HCT116 (cell line): Measurements from ENCODE around the gene EXOC4. TPM values are rescaled to one million over a fixed set of nuclear protein-coding genes. Genes with fewer than 3 reads are reported as not detected.
"Not testable (repeated sequence)": the region's sequence is repeated elsewhere in the genome, so short reads cannot be mapped to it uniquely, and the experiment has no call there.

ENCODE experiments used
- ATAC-seq: fragments of 200-7000 bp; cut with Tn5 transposase; 2 replicates; pipeline ENCODE4 v1.9.1; 2020; ENCODE audit warnings: mild to moderate bottlenecking, moderate library complexity
- BruUV-seq: library from RNA; stranded (reverse); fragments of 400-500 nt; replicated peaks from 2 replicates; lab custom pipeline; 2021; lab: Mats Ljungman, UMichigan
- CTCF ChIA-PET: fragments of 300-600 bp; sonication (Branson Sonifier 250); formaldehyde crosslinking; loops from one replicate; lab custom pipeline; 2021; ENCODE audit warnings: antibody characterized with exemption; lab: Charles Lee
- POLR2A ChIA-PET: fragments of 300-600, 350-600 bp; sonication (Branson Sonifier 250); formaldehyde crosslinking; loops from one replicate; lab custom pipeline; 2021; ENCODE audit warnings: antibody characterized with exemption; lab: Charles Lee
- RAD21 ChIA-PET, 2 experiments: fragments of 300-600 bp; sonication (Branson Sonifier 250); formaldehyde crosslinking; loops; one replicate each; lab custom pipeline; 2023; ENCODE audit warnings: low total read pairs in 2 of 2; ENCODE audit not compliant: uncharacterized antibody in 2 of 2, unreplicated experiment in 2 of 2, low non-redundant PET in 1 of 2; lab: Charles Lee
- DNase-seq: peaks from one replicate; pipeline ENCODE4 v3.0.0-alpha.2; 2010; ENCODE audit warnings: low read depth, low spot score
- H2AFZ ChIP-seq: fragments of 200-600 bp; shearing (Covaris generic), sonication (generic); 2 replicates; pipeline ENCODE4 v1.6.1; 2017; ENCODE audit warnings: low read depth, mixed run types, mixed read lengths, antibody characterized with exemption, low read length; ENCODE audit not compliant: poor library complexity, severe bottlenecking
- H3K27ac ChIP-seq: 2 replicates; pipeline ENCODE4 v1.5.1; 2012; ENCODE audit warnings: low read depth, low read length
- H3K27me3 ChIP-seq: fragments of 200-600 bp; sonication (generic); 2 replicates; pipeline ENCODE4 v1.6.1; 2016; ENCODE audit warnings: mixed run types, low read length, mixed read lengths; ENCODE audit not compliant: insufficient read depth
- H3K36me3 ChIP-seq, 2 experiments: fragments of 200-500 bp in 1 of 2; fragments of 200-600 bp in 1 of 2; sonication (Bioruptor generic) in 1 of 2; sonication (generic) in 1 of 2; 2 replicates each; pipeline versions ENCODE4 v1.5.1 to v1.6.1; 2014 to 2016; ENCODE audit warnings: low read length in 2 of 2, inconsistent platforms in 1 of 2, mixed read lengths in 1 of 2, mixed run types in 1 of 2; ENCODE audit not compliant: insufficient read depth in 2 of 2, control insufficient read depth in 1 of 2
- H3K4me1 ChIP-seq, 2 experiments: fragments of 200-600 bp in 1 of 2; sonication (generic) in 1 of 2; 2 replicates each; pipeline versions ENCODE4 v1.5.1 to v1.6.1; 2012 to 2017; ENCODE audit warnings: low read length in 2 of 2, inconsistent platforms in 1 of 2, mild to moderate bottlenecking in 1 of 2, mixed read lengths in 1 of 2, mixed run types in 1 of 2, moderate library complexity in 1 of 2; ENCODE audit not compliant: insufficient read depth in 2 of 2, control insufficient read depth in 1 of 2
- H3K4me2 ChIP-seq: fragments of 200-600 bp; sonication (generic); 2 replicates; pipeline ENCODE4 v1.6.1; 2017; ENCODE audit warnings: mixed run types, low read length, mixed read lengths
- H3K4me3 ChIP-seq, 2 experiments: fragments of 200-600 bp in 1 of 2; sonication (generic) in 1 of 2; replicated peaks in 1 of 2; 2 replicates each; pipeline ENCODE4 v1.5.1; 2011 to 2016; ENCODE audit warnings: low read length in 2 of 2, control low read depth in 1 of 2, low read depth in 1 of 2, mild to moderate bottlenecking in 1 of 2, mixed read lengths in 1 of 2, mixed run types in 1 of 2
- H3K79me2 ChIP-seq: fragments of 200-600 bp; sonication (generic); 2 replicates; pipeline ENCODE4 v1.6.1; 2017; ENCODE audit warnings: mild to moderate bottlenecking, mixed run types, low read length, moderate library complexity, mixed read lengths; ENCODE audit not compliant: insufficient read depth
- H3K9ac ChIP-seq: fragments of 200-600 bp; sonication (generic); 2 replicates; pipeline ENCODE4 v1.6.1; 2016; ENCODE audit warnings: low read length, mixed read lengths
- H3K9me2 ChIP-seq: fragments of 200-600 bp; sonication (generic), shearing (Covaris generic); 2 replicates; pipeline ENCODE4 v1.6.1; 2017; ENCODE audit warnings: mixed run types, mild to moderate bottlenecking, moderate library complexity; ENCODE audit not compliant: insufficient read depth
- H3K9me3 ChIP-seq, 2 experiments: fragments of 200-500 bp in 1 of 2; fragments of 200-600 bp in 1 of 2; sonication (Bioruptor generic) in 1 of 2; sonication (generic) in 1 of 2; 2 replicates each; pipeline ENCODE4 v1.6.1; 2014 to 2017; ENCODE audit warnings: low read length in 2 of 2, mixed read lengths in 2 of 2, inconsistent platforms in 1 of 2, low read depth in 1 of 2, mild to moderate bottlenecking in 1 of 2, mixed run types in 1 of 2, moderate library complexity in 1 of 2; ENCODE audit not compliant: control insufficient read depth in 1 of 2, insufficient read depth in 1 of 2
- H4K20me1 ChIP-seq: fragments of 200-600 bp; sonication (generic), shearing (Covaris generic); 2 replicates; pipeline ENCODE4 v1.6.1; 2017; ENCODE audit warnings: mixed run types, mild to moderate bottlenecking, moderate library complexity; ENCODE audit not compliant: insufficient read depth
- POLR2AphosphoS5 ChIP-seq: IDR thresholded peaks from 2 replicates; pipeline ENCODE4 v1.6.1; 2011; ENCODE audit warnings: mild to moderate bottlenecking, low read depth, low read length, moderate library complexity
- intact Hi-C: fragments of 100-400 bp; cut with micrococcal nuclease; formaldehyde crosslinking; loops from 2 replicates; pipeline ENCODE4 v1.10.0; 2022
- total RNA-seq: library from RNA; stranded (reverse); gene quantifications from one replicate; pipeline ENCODE4 v1.2.1, GENCODE V29; 2021; ENCODE audit not compliant: unreplicated experiment

Gene EXOC4
- total RNA-seq, 1 experiment from 2014 or later: 40.3 TPM

GRCh38 chr7:133320891-133321290 lies 68.0 kb downstream of the EXOC4 start:
- ATAC-seq (no peak), DNase-seq (no peak)
- Histone ChIP-seq H3K9me3 (no peaks in the 10 kb centered on the region), H3K4me1 (no peaks in the 10 kb centered on the region), H3K79me2 (no peaks in the 10 kb centered on the region), H3K4me3 (no peak overlapping the region), H3K9ac (no peak overlapping the region), H3K36me3 (no peaks in the 10 kb centered on the region), H2AFZ (no peak overlapping the region), H3K4me2 (no peak overlapping the region), H3K27me3 (no peaks in the 10 kb centered on the region), H4K20me1 (no peaks in the 10 kb centered on the region), H3K27ac (no peak overlapping the region), H3K9me2 (no peaks in the 10 kb centered on the region)
- CTCF ChIA-PET: no interaction called here
- no peak for TF ChIP-seq POLR2AphosphoS5
- no TSS peak for BruUV-seq
- POLR2A ChIA-PET: no interaction called here
- RAD21 ChIA-PET: no interaction called here
- intact Hi-C loops: no loop called here

GRCh38 chr7:133321366-133321765 lies 68.5 kb downstream of the EXOC4 start:
- H3K4me3 ChIP-seq, H3K79me2 ChIP-seq, H3K9me3 ChIP-seq, CTCF ChIA-PET, H3K4me1 ChIP-seq, DNase-seq, H3K27me3 ChIP-seq, BruUV-seq, ATAC-seq, H3K4me2 ChIP-seq, H3K9me2 ChIP-seq, POLR2A ChIA-PET, H4K20me1 ChIP-seq, H2AFZ ChIP-seq, RAD21 ChIA-PET, H3K27ac ChIP-seq, H3K36me3 ChIP-seq, intact Hi-C loops, H3K9ac ChIP-seq: not testable (repeated sequence)

GRCh38 chr7:133326745-133327144 lies 73.9 kb downstream of the EXOC4 start:
- H3K9me2 ChIP-seq, H3K27ac ChIP-seq, DNase-seq, H3K9ac ChIP-seq, CTCF ChIA-PET, BruUV-seq, H3K27me3 ChIP-seq, H4K20me1 ChIP-seq, RAD21 ChIA-PET, H3K4me3 ChIP-seq, ATAC-seq, H3K36me3 ChIP-seq, intact Hi-C loops, H3K79me2 ChIP-seq, POLR2A ChIA-PET, H3K4me1 ChIP-seq, H3K9me3 ChIP-seq, H3K4me2 ChIP-seq, H2AFZ ChIP-seq: not testable (repeated sequence)

- CTCF ChIA-PET, H3K4me3 ChIP-seq, H3K79me2 ChIP-seq, H3K4me2 ChIP-seq, H3K27ac ChIP-seq, H3K27me3 ChIP-seq, POLR2A ChIA-PET, ATAC-seq, intact Hi-C loops, H3K36me3 ChIP-seq, H3K9me3 ChIP-seq, H3K9ac ChIP-seq, DNase-seq, H2AFZ ChIP-seq, H3K9me2 ChIP-seq, BruUV-seq, H3K4me1 ChIP-seq, RAD21 ChIA-PET, H4K20me1 ChIP-seq: not testable (repeated sequence)
These were observed 75.1 kb downstream of the EXOC4 start for GRCh38 chr7:133328021-133328420.
